HepG2 (cell line): ENCODE results near the gene PLCB1. TPM values are rescaled to one million over a fixed set of nuclear protein-coding genes. Genes with fewer than 3 reads are reported as not detected.
A peak's percentile ranks its signal among the peaks of the same experiment; 100 is the strongest.

Source experiments
- CCAR2 ChIP-seq: fragments of 200-400 bp; formaldehyde crosslinking; optimal IDR thresholded peaks from 2 replicates; pipeline ENCODE3; 2018; ENCODE audit warnings: low read depth, mild to moderate bottlenecking, low read length, moderate library complexity
- FOXO1 ChIP-seq: sonication (generic); formaldehyde crosslinking; IDR thresholded peaks from 2 replicates; pipeline ENCODE4 v1.4.0; 2020; ENCODE audit warnings: missing genetic modification reagents
- HOMEZ ChIP-seq: IDR thresholded peaks from 2 replicates; pipeline ENCODE4 v1.6.1; 2016; ENCODE audit warnings: low read depth
- KDM1A ChIP-seq: IDR thresholded peaks from 2 replicates; pipeline ENCODE4 v1.6.1; 2016; ENCODE audit warnings: missing compliant biosample characterization
- NFIB ChIP-seq: sonication (generic); formaldehyde crosslinking; IDR thresholded peaks from 2 replicates; pipeline ENCODE4 v1.9.0; 2021; ENCODE audit warnings: missing genetic modification reagents, mild to moderate bottlenecking, borderline replicate concordance
- NFKB2 ChIP-seq: sonication (generic); formaldehyde crosslinking; IDR thresholded peaks from 2 replicates; pipeline ENCODE4 v1.4.0; 2020; ENCODE audit warnings: missing genetic modification reagents, borderline replicate concordance
- NR2F1 ChIP-seq, 2 experiments: fragments of 450-650 bp in 1 of 2; formaldehyde crosslinking in 1 of 2; IDR thresholded peaks; 2 replicates each; pipeline versions ENCODE4 v1.5.0 to v1.6.1; 2016 to 2020; ENCODE audit warnings: mild to moderate bottlenecking in 1 of 2, missing compliant biosample characterization in 1 of 2, missing genetic modification reagents in 1 of 2, moderate library complexity in 1 of 2
- RORA ChIP-seq: sonication (generic); formaldehyde crosslinking; IDR thresholded peaks from 2 replicates; pipeline ENCODE4 v1.5.0; 2020; ENCODE audit warnings: mild to moderate bottlenecking, missing genetic modification reagents, moderate library complexity
- SETDB1 ChIP-seq: sonication (generic); formaldehyde crosslinking; IDR thresholded peaks from 2 replicates; pipeline ENCODE4 v1.5.1; 2020; ENCODE audit warnings: missing genetic modification reagents, mild to moderate bottlenecking, borderline replicate concordance
- TEAD3 ChIP-seq: optimal IDR thresholded peaks from 2 replicates; pipeline ENCODE3; 2016; ENCODE audit warnings: borderline replicate concordance
- ZFAT ChIP-seq: sonication (generic); formaldehyde crosslinking; conservative IDR thresholded peaks from 2 replicates; pipeline ENCODE4 v1.8.1; 2023; ENCODE audit warnings: missing genetic modification reagents, inconsistent platforms
- ZHX2 ChIP-seq, 2 experiments: sonication (generic) in 1 of 2; formaldehyde crosslinking in 1 of 2; IDR thresholded peaks; 2 replicates each; pipeline versions ENCODE4 v1.6.1 to v1.9.0; 2014 to 2022; ENCODE audit warnings: antibody characterized with exemption in 1 of 2, borderline replicate concordance in 1 of 2, inconsistent platforms in 1 of 2, low read depth in 1 of 2, missing genetic modification reagents in 1 of 2
- ZMYM4 ChIP-seq: sonication (generic); formaldehyde crosslinking; IDR thresholded peaks from 2 replicates; pipeline ENCODE4 v1.8.1; 2023; ENCODE audit warnings: mild to moderate bottlenecking, missing genetic modification reagents
- polyA plus RNA-seq, 8 experiments: library from polyadenylated mRNA; depleted of rRNA in 3 of 8; stranded (reverse) in 7 of 8; unstranded in 1 of 8; fragments of >200 nt; fragmentation: Illumina TruSeq in 4 of 8; extraction: Trizol in 4 of 8; gene quantifications; 2 replicates each; pipeline versions ENCODE4 v1.2.1 to v1.2.3, GENCODE V29; 2011 to 2016; ENCODE audit warnings: low read depth in 4 of 8, missing spikeins in 1 of 8, mixed read lengths in 1 of 8; ENCODE audit not compliant: insufficient read depth in 1 of 8
- total RNA-seq, 5 experiments: library from RNA; depleted of rRNA; stranded (reverse); fragments of >200 nt; fragmentation: Illumina TruSeq; extraction: Trizol; gene quantifications; 2 replicates each; pipeline ENCODE4 v1.2.3, GENCODE V29; 2016; ENCODE audit warnings: low read depth in 1 of 5
- TF ChIP-seq, protein P1 (sequence below): IDR thresholded peaks from 2 replicates; pipeline ENCODE4 v1.4.0; 2020; ENCODE audit warnings: mild to moderate bottlenecking, missing genetic modification reagents
- TF ChIP-seq, protein P2 (sequence below): sonication (generic); formaldehyde crosslinking; IDR thresholded peaks from 2 replicates; pipeline ENCODE4 v1.4.0; 2020; ENCODE audit warnings: missing genetic modification reagents

The PLCB1 gene
- total and polyA plus RNA-seq, 2 of the 13 experiments (the other 11 are each of a cell fraction or from before 2014, with no cell fraction given): 42.4 to 55.9 TPM

DNA sequence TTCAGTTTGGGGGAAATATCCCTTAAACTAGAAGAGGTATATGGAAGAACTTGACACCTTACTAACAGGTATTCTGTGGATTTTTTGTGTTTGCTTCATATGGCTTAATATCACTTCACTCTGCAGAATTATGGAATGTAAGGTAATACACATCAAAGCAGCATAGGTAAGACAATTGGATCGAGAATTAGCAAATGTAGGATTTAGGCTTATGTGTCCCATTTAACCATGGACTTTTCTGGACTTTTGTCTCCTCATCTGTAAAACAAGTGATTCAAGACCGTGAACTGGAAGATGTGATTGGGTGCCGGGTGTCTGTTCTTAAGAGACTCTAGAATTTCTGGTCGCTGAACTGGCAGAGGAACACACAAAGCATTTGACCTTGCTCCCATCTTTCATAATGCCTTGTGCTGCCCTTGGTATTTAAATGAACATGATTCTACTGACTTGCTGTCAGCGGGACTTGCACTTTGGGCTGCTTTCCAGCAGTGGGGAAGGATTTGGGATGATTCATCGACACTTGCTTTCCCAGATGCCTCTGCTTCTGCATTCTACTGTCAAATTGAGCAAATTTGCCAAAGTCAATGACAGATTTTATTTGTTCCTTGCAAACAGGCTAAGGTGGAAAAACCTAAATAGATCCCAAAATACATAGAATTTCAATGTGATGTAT lies 199.8 kb downstream of the PLCB1 start (continued):
- TF ChIP-seq, protein P1, sequence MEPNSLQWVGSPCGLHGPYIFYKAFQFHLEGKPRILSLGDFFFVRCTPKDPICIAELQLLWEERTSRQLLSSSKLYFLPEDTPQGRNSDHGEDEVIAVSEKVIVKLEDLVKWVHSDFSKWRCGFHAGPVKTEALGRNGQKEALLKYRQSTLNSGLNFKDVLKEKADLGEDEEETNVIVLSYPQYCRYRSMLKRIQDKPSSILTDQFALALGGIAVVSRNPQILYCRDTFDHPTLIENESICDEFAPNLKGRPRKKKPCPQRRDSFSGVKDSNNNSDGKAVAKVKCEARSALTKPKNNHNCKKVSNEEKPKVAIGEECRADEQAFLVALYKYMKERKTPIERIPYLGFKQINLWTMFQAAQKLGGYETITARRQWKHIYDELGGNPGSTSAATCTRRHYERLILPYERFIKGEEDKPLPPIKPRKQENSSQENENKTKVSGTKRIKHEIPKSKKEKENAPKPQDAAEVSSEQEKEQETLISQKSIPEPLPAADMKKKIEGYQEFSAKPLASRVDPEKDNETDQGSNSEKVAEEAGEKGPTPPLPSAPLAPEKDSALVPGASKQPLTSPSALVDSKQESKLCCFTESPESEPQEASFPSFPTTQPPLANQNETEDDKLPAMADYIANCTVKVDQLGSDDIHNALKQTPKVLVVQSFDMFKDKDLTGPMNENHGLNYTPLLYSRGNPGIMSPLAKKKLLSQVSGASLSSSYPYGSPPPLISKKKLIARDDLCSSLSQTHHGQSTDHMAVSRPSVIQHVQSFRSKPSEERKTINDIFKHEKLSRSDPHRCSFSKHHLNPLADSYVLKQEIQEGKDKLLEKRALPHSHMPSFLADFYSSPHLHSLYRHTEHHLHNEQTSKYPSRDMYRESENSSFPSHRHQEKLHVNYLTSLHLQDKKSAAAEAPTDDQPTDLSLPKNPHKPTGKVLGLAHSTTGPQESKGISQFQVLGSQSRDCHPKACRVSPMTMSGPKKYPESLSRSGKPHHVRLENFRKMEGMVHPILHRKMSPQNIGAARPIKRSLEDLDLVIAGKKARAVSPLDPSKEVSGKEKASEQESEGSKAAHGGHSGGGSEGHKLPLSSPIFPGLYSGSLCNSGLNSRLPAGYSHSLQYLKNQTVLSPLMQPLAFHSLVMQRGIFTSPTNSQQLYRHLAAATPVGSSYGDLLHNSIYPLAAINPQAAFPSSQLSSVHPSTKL (CRISPR knock-in tag): peak; percentile 97
- TF ChIP-seq KDM1A (CRISPR knock-in tag): peak; percentile 68
- no peak for TF ChIP-seq SETDB1 (CRISPR knock-in tag)
- TF ChIP-seq NFIB: no peak
- no peak for TF ChIP-seq NFKB2 (CRISPR knock-in tag)
- peak; percentile 79; the same call in 1 of the 2 replicates for TF ChIP-seq FOXO1
- no peak for TF ChIP-seq ZFAT
- TF ChIP-seq TEAD3 (CRISPR knock-in tag): peak; percentile 97
- no peak for TF ChIP-seq RORA (CRISPR knock-in tag)
- TF ChIP-seq NR2F1 (CRISPR knock-in tag; IDR thresholded peaks at IDR 0.05): peak; percentile 45 to 48; a peak in 1 of 4 replicates
- TF ChIP-seq HOMEZ (CRISPR knock-in tag): peak; percentile 96
- no peak for TF ChIP-seq CCAR2
- peak; percentile 85 for TF ChIP-seq ZMYM4
- TF ChIP-seq, protein P2, sequence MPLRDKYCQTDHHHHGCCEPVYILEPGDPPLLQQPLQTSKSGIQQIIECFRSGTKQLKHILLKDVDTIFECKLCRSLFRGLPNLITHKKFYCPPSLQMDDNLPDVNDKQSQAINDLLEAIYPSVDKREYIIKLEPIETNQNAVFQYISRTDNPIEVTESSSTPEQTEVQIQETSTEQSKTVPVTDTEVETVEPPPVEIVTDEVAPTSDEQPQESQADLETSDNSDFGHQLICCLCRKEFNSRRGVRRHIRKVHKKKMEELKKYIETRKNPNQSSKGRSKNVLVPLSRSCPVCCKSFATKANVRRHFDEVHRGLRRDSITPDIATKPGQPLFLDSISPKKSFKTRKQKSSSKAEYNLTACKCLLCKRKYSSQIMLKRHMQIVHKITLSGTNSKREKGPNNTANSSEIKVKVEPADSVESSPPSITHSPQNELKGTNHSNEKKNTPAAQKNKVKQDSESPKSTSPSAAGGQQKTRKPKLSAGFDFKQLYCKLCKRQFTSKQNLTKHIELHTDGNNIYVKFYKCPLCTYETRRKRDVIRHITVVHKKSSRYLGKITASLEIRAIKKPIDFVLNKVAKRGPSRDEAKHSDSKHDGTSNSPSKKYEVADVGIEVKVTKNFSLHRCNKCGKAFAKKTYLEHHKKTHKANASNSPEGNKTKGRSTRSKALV: 0 out of 2 replicates have a peak, but pooled peaks have one; percentile 30
- TF ChIP-seq ZHX2 (IDR thresholded peaks at IDR 0.05; ENCODE audit: low read depth): 0 out of 2 replicates have a peak, but pooled peaks have one; percentile 10
- no peak for TF ChIP-seq ZHX2 (CRISPR knock-in tag; IDR thresholded peaks at IDR 0.05; ENCODE audit: borderline replicate concordance)
